HS-5 (cell line): ENCODE data around the gene WWP2.

Experiments used
- DNase-seq: peaks from one replicate; pipeline ENCODE4 v3.0.0-alpha.2; 2012; ENCODE audit warnings: low read depth

The WWP2 gene

DNA sequence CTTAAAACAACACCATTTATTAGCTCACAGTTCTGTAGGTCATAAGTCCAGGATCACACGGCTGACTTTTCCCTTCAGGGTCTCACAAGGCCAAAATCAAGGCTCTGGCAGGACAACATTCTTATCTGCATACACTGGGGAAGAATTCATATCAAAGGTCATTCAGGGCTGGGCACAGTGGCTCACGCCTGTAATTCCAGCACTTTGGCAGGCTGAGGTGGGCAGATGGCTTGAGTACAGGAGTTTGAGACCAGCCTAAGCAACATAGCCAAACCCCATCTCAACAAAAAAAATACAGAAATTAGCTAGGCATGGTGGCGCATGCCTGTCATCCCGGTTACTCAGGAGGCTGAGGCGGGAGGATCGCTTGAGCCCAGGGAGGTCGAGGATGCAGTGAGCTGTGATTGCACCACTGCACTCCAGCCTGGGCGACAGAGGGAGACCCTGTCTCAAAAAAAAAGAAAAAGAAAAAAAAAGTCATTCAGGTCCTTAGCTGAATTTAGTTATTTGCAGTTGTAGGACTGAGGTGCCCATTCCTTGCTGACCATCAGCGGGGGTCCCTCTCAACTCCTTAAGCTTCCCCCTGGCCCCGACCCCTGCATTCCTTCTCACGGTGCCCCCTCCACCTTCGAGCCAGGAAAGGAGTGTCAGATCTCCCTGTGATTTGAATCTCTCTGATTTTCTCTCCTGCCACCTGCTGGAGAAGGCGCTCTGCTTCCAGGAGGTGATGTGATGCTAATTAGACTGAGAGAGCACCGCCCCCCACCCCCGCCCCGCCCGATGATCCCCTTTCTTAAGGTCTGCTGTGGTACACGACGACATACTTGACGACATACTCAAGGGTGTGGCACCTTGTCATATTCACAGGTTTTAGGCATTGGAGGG is 97.2 kb downstream of the WWP2 start:
- DNase-seq = no peak

DNA sequence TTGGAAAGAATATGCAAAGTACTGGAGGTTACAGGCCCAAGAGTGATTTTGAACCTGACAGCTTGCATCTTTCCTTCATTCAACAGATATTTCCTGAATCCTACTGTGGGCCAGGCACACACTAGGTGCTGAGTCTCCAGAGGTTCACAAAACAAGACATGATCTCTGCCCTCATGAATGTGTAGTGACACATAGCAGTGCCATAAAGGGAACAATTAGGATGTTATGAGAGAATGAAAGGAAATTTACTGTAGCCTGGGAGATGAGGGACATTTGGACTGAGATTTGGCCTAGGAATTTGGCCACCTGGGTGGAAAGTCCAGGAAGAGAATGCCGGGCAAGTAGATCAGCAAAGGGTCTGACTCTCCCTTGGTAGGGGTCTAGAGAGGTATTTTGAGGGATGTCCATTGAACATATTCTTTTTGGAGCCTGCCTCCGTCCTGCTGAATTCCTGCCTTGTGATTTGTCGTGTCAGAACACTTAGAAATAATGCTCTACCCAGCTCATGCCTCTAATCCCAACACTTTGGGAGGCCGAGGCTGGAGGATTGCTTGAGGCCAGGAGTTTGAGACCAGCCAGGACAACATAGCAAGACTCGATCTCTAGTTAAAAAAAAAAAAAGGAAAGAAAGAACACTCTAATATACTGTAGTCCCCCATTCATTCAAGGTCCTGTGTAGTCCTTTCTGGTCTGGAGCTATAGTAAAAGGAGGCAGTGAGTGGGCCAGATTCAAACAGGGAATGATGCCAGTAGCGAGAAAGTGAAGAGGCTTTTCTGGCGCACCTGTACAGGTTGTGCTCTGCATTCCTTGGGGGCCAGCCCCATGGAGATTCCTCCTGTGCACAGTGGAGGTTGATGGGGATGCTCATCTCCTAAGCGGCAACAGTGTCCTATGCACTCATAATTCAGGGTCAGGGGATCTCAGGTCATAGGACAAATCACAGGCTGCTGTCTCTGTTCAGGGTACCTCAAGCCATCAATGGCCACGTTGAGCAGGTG is 98.4 kb downstream of the WWP2 start:
- DNase-seq = no peak

DNA sequence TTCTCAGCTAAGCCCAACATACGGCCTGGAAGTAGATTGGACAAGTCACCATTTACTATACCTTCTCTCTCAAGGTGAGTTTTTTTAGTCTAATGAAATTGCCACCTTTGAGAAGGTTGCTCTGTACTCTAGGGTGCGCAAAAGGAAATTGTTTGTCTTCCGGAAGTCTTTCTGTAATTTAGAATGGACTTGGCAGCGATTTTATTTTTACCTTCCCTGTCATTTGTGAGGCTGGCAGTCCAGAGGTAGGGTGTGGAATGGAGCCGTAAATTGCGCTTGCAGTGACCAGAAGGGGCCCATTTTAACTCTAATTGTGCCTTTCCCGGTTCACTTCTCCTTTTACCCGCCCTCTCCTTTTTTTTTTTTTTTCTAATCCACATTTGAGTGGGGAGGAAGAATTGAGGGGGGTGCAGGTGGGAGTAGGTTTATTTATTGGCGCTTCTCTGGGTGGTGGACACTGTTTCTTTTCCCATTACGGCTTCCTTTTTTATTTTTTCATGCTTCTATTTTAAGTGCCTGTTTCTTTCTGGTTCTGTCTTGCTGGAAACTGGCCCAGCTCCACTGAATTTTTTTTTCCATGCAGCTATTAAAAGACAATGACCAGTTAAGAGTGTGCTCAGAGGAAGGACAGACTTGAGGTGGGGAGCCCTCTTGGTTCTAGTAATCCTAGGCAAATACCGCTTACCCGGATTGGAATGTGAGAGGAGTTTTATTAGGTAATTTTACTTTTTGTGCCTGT is 99.3 kb downstream of the WWP2 start:
- DNase-seq = no peak

DNA sequence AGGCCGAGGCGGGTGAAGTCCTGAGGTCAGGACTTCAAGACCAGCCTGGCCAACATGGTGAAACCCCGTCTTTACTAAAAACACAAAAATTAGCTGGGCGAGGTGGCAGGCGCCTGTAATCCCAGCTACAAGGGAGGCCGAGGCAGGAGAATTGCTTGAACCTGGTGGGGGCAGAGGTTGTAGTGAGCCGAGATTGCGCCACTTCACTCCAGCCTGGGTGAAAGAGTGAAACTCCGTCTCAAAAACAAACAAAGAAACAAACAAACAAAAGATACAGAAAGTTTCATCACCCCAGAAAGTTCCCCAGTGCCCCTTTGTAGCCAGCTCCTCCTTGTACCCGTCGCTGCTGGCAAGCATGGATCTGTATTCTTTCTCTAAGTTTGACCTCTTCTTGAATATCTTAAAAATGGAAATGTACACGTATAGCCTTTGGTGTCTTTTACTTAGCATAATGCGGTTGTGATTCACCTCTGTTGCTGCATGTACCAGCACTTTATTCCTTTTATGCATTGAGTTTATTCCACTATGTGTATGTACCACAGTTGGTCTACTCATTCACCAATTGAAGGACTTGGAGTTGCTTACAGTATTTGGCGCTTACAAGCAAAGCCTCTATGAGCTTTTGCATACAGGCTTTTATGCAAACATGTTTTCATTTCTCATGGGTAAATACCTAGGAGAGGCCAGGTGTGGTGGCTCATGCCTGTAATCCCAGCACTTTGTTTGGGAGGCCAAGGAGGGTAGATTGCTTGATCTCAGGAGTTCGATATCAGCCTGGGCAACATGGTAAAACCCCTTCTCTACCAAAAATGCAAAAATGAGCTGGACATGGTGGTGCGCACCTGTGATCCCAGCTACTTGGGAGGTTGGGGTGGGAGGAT is 101.5 kb downstream of the WWP2 start:
- no peak for DNase-seq

DNA sequence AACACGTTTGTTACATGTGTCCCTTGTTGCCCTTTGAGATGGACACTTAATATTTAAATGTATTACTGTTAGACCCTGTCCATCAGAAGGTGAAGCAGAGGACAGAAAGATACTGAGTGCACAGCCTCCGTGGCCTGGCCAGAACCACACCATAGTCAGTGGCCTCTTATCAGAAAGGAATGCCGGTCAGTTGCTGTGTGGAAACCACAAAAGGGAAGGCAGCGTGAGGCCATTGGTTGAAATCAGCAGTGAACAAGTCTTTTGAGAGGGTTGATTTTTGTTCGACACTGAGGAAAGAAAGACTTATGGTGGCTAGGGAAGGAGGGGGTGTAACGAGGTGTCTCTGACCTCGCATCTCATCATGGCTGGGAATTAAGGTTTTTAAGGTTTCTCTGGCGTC is 103.6 kb downstream of the WWP2 start:
- no peak for DNase-seq

DNA sequence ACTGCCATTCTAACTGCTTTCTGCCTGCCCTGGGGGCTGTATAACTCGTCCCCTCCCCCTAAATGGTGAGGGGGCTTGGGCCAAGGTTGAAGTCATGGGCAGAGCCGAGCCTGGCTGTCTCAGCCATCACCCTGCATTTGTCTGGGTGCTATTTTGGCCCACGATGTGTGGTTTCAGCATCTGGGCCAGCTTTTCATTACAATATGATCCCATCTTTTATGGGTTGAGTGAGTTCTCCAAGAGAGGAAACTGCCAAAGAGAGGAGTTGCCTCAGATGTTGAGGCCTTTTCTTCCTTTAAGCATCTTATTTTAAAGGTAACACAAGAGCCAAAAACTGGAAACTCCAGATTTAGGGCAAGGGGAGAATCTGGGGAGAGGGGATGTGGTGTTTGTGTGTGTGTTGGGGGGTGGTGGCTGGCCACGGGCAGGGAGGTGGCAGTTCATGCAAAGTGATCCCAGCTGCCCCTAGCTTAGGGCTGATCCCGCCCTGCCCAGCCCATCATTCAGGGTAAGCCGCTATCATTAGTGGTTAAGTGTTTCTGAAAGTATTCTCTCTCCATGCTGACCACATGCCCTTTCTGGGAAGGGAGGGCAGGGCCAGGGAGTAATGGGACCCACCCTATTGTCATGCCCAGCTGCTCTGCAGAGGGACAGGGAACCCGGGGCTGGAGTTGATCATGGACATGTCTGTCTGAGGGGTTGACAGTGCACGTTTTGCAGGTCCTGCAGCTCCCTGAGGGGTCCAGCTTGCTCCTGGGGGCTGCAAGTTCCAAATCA is 105.8 kb downstream of the WWP2 start:
- no peak for DNase-seq

DNA sequence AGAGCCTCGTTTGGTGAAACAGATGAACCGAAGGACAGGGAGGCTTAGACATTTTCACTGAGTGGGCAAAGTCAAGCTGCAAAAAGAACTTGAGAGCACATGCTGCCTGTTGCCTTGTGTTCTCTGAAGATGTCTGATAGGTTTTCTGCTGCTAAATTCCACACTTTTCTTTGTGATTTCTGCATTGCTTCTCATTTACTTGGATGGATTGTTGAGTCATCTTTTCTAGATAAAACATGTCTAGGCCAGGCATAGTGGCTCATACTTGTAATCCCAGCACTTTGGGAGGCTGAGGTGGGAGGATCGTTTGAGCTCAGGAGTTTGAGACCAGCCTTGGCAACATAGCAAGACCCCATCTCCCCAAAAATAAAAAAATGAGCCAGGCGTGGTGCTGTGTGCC is 108.6 kb downstream of the WWP2 start:
- DNase-seq = no peak

DNA sequence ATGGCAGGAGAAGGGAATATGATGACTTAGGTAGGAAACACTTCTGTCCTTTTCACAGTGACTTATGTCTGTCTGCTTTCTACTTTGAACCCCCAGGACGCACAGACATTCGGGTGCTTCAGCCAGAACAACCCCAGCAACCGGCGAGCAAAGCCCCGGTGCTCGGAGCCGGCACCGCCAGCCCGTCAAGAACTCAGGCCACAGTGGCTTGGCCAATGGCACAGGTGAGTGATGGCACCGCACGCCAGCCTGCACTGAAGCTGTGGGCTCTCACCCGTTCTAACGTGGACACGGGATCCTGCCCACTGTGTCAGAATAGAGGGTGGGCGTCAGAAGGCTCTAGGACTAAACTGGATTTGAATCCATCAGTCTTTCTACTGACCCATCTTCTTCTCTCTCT is 109.6 kb downstream of the WWP2 start:
- DNase-seq = no peak

DNA sequence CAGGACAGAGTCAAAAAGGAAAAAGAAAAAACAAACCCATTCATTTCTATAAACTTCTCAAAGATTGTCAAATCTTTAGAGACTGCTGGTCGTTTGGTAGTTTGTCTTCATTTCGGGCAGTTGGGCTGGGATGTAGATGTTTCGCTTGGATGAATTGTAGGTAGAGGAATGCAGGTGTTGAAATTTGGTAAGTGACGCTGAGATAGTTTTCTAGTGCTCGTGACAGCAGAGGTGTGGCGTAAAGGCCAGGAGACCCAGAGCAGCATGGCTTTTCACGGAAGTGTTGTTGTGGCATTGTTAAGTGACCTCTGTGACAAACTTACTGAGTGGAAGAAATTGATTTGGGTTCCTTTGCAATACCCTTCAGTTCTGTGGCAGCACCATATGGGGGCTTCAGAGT is 110.8 kb downstream of the WWP2 start:
- no peak for DNase-seq

DNA sequence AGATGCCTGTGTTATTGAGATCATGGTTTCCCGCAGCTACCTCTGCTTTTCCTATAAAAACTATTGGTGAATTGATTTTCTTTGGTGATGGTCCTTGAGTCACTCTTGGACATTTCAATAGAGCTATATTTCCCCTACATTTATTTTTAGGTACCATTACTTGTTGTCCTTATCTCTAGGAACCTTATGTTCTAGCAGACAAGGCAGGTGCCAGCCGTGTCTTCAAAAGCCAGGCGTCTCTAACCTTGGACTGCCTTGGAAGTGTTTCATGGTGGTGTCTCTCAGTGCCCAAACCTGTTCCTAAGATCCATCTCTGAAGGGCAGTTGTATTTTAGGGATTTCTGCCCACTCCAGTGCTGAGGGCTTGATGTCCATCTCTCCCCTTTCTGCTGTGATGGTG is 111.7 kb downstream of the WWP2 start:
- DNase-seq = no peak

DNA sequence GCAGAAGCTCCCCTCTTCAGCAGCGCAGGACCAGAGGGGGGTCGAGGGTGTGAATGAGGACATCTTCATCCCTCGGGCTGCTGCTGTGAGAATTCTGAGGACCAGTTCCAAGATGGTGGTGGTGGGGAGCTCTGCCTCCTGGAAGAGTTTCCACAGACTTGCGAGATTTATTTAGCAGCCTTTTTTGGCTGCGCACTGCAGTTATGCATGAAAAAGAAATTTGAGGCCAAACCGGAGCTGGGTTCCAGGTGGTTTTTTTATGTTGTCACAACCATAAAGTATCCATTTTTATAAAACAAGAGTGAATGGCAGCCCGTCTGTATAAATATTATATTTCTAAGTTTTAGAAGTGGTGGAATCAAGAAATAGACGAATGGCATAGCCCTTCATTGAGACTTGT is 112.1 kb downstream of the WWP2 start:
- DNase-seq = no peak

DNA sequence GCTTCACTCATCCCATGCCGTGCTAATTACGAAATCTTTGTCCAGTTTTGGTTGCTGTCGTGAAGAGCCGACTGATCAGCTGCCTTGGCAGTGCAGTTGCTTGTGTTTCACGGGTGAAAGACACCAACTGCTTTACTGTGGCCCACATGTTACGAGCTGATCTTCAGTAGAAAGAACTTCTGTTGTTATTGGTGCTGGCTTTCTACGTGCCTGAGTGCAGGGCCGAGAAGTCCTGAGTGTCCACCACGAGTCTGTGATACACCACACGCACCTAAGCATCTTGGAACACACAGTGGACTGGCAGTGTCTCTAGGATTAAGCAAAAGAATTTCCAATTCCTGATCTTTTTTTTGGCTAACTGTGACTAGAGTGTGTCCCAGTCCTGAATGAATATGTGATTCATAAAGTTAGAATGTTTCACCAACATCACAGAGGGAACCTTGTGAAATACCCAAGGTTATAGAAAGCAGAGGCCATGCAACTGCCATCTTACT is 118.6 kb downstream of the WWP2 start:
- DNase-seq = peak; percentile 23

DNA sequence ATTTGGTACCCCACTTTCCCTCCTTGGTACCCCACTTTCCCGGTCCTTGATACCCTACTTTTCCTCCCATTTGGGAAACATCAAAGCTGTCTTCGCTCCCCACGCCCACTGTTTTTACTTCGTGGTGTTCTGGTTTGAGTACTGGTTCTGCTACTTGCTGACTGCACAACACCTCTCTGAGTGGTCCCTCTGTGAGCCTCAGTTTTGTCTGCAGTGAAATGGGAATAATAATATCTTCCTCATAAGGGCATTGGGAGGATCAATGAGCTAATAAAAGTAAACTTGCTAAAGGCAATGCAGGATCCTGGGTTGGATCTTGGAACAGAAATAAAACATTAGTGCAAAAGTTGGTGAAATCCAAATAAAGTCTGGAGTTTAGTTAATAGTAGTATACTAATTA is 119.0 kb downstream of the WWP2 start:
- DNase-seq = no peak

DNA sequence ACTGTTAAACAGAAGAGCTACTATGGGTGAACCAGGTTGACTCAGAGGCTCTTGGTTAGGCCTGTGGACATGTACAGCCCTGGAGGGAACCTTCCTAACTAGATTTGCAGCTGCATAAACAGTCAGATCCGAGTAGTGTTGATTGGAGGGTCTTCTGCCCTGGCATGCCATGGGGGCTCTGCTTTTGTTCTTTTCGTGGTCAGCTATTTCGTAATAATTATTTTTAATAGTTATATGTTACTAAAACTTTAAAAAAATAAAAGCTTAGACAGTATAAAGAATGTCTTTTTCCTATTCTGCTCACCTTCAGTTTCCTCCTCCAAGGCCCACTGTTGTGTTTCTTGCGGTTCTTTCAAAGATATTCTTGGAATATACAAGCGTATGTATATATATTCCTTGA is 121.6 kb downstream of the WWP2 start:
- DNase-seq = no peak

DNA sequence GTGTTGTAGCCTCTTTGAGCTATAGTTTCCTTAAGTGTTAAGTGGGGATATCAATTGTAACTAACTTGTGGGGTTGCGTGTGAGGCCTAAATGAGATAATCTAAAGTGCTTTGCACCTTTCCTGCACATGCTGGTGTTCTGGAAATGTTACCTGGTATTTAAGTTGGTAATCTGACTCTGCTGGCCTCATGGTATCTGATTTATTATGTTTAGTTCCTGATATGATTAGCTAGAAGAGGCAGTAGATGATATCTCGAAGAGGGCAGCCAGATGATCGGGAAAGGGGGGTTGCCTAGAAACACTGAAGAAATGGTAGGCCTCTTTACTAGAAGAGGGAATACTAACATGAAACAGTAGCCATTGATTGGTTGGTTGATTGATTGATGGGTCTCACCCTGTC is 123.6 kb downstream of the WWP2 start:
- DNase-seq = no peak

DNA sequence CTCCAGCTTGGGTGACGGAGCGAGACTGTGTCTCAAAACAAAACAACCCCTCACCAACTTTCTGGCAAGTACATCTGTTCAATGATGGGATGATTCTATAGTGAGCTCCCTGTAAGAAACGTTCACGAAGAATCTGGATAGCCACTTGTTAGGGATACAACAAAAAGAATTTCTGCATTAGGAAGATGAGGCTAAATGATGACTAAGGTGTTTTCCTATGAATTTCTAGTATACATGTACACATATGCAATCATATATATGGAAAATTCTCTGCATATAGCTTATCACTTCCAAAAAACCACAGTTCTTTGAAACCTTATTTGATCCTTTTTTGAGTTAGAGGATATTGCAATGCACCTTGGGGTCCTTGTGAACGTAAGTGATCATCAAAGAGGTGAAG is 124.6 kb downstream of the WWP2 start:
- DNase-seq = no peak

DNA sequence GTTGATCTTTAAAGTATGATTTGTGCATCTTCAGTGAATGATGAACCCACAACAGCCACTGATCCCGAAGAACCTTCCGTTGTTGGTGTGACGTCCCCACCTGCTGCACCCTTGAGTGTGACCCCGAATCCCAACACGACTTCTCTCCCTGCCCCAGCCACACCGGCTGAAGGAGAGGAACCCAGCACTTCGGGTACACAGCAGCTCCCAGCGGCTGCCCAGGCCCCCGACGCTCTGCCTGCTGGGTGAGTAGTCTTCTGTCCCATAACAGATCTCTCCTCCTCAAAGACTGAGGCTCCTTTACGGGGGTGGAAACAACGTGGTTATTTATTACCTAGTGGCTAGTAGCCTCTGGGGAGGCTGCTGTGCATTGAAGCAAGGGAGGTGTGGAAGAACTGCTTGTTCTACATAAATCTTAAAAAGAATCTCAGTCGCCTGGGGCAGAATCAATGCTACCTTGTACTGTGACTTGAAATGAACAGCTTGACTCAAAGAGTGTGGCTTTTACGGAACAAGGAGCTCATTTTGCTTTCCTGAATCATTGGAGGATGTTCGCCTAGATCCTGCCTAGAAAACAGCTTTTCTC is 126.0 kb downstream of the WWP2 start:
- DNase-seq = no peak

DNA sequence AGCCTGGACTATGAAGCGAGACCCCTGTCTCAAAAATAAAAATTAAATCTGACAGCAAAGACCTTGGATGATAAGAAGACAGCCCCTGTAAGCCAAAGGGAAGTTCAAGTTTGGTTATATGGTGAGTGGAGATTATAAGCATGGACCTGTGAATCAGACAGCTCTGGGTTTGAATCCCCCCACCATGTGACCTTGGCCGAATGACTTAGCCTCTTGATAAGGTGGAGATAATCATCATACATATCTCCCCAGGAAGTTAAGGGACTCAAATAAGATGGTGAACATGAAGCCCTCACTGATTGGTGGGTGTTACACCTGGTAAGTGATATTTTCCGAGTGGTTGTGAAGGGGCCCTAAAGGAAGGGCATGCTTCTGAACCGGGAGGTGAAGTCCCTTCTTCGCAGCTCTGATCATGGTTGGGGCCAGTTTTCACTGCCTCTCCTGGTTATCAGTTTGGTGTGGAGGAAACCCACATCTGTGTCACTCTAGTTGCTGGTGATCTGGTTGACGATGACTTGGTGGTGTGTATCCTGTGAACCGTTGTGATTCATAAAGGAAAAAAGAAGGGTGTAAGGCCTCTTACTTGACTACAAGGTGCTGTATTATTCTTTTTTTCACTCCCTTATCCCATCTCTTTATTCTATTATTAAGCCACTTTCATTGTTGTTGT is 127.3 kb downstream of the WWP2 start:
- DNase-seq = no peak

DNA sequence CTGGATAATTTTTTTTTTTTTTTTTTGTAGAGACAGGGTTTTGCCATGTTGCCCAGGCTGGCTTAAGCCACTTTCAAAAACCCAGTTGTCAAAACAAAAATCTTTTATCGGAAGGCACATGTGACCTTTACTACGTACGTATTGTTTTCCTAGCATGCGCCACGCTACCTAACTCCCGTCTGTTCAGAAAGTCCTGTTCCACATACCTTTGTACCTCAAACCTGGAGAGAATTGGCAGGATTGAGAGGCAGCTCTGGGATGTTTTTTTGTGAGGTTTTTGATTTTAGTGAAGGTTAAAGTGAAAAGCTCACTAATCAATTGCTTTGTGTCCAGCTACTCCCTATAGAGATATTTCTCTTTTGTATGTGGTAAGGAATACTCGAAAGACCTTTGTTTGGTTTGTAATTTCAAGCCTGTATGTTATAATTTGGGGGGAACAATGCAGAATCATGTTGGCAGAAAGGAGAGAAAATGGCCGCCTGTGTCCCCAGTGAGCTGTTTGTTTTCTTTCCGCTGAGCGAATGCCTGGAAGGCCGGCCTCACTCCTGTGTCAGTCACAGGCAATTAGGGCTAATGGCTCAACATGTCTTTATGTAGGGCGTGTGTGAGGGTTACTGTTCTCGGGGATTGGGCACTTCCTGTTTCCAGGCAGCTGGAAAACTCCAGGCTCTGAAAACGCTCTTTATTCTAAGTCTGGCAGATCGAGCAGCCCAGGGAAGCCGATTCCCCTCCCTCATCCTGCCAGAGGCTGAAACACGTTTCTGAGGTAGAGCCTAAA is 128.2 kb downstream of the WWP2 start:
- DNase-seq = no peak
